GM18498 (cell line): ENCODE measurements around the gene CACNB4.
A peak's percentile ranks its signal among the peaks of the same experiment; 100 is the strongest.

Source experiments
- ATAC-seq: cut with Tn5 transposase; IDR thresholded peaks from one replicate; pipeline ENCODE4 v1.9.1; 2021; ENCODE audit warnings: mild to moderate bottlenecking, moderate library complexity; ENCODE audit not compliant: unreplicated experiment

Gene CACNB4

GRCh38 chr2:152054593-152054992, 44.3 kb downstream of the CACNB4 start:
- ATAC-seq: no peak

- ATAC-seq: peak; percentile 43
These were observed 47.4 kb downstream of the CACNB4 start for GRCh38 chr2:152051436-152051835.

GRCh38 chr2:152050915-152051314, 47.9 kb downstream of the CACNB4 start:
- ATAC-seq: no peak

- ATAC-seq: no peak
These were observed 48.5 kb downstream of the CACNB4 start for GRCh38 chr2:152050341-152050740.

- ATAC-seq: no peak
These were observed 49.3 kb downstream of the CACNB4 start for GRCh38 chr2:152049541-152049940.

GRCh38 chr2:152047824-152048471, 50.9 kb downstream of the CACNB4 start:
- no peak for ATAC-seq

- ATAC-seq: peak; percentile 63
These were observed 51.9 kb downstream of the CACNB4 start for GRCh38 chr2:152046940-152047339.

- no peak for ATAC-seq
These were observed 55.9 kb downstream of the CACNB4 start for GRCh38 chr2:152042636-152043615.

GRCh38 chr2:152038441-152038958, 60.3 kb downstream of the CACNB4 start:
- no peak for ATAC-seq

GRCh38 chr2:152037743-152038435, 61.0 kb downstream of the CACNB4 start:
- ATAC-seq: no peak

- ATAC-seq: peak; percentile 78
These were observed 62.0 kb downstream of the CACNB4 start for GRCh38 chr2:152036611-152037469.

GRCh38 chr2:152034257-152034801, 64.5 kb downstream of the CACNB4 start:
- no peak for ATAC-seq

- no peak for ATAC-seq
These were observed 65.6 kb downstream of the CACNB4 start for GRCh38 chr2:152033011-152033925.

- no peak for ATAC-seq
These were observed 67.0 kb downstream of the CACNB4 start for GRCh38 chr2:152031747-152032306.

- peak; percentile 42 for ATAC-seq
These were observed 68.1 kb downstream of the CACNB4 start for GRCh38 chr2:152030596-152031328.

GRCh38 chr2:152028182-152028862, 70.5 kb downstream of the CACNB4 start:
- ATAC-seq: no peak

- ATAC-seq: peak; percentile 90
These were observed 73.1 kb downstream of the CACNB4 start for GRCh38 chr2:152025678-152026287.
